Urothelium cell line (cell line): ENCODE data around the gene OPCML.

Source experiments
- DNase-seq: peaks from one replicate; pipeline ENCODE4 v3.0.0; 2011; ENCODE audit warnings: low spot score, mixed read lengths
- FAIRE-seq: peaks from 2 replicates; lab custom pipeline; 2011; peaks lifted over from hg19 to GRCh38; lab: Jason Lieb, UNC

Gene OPCML

GRCh38 chr11:133086518-133086917 lies 445.8 kb downstream of the OPCML start:
- FAIRE-seq (no peak), DNase-seq (no peak)

GRCh38 chr11:133082841-133083488 lies 449.3 kb downstream of the OPCML start:
- FAIRE-seq: no peak

GRCh38 chr11:133082453-133082781 lies 449.9 kb downstream of the OPCML start:
- no peak for FAIRE-seq
- DNase-seq: no peak

More at GRCh38 chr11:133082841-133083488, 449.3 kb downstream of the OPCML start:
- peak; percentile 82 for DNase-seq

- DNase-seq (no peak), FAIRE-seq (no peak)
Observed at GRCh38 chr11:133081730-133082452, 450.4 kb downstream of the OPCML start.

GRCh38 chr11:133081020-133081419 lies 451.3 kb downstream of the OPCML start:
- DNase-seq (no peak), FAIRE-seq (no peak)

- no peak for FAIRE-seq
Observed at GRCh38 chr11:133078591-133079404, 453.5 kb downstream of the OPCML start.

DNA sequence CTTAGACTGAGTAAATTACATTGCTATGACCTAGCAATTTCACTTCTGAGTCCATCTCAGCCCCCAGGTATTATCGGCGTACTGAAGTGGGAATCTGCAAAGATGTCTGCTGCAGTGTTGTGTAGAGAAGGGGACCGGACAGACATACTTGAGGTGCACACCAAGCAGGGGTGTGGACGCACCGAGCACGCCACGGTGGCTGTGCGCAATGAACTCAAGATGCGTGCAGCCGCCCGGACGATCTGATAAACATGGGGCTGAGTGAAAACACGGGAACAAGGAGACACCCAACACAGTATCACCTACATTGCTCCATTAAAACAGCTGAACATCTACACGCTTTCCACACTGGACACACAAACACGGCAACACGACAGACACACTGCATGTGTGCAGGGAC lies 454.3 kb downstream of the OPCML start:
- DNase-seq (no peak), FAIRE-seq (no peak)

More at GRCh38 chr11:133078591-133079404, 453.5 kb downstream of the OPCML start:
- peak; percentile 64 for DNase-seq

DNA sequence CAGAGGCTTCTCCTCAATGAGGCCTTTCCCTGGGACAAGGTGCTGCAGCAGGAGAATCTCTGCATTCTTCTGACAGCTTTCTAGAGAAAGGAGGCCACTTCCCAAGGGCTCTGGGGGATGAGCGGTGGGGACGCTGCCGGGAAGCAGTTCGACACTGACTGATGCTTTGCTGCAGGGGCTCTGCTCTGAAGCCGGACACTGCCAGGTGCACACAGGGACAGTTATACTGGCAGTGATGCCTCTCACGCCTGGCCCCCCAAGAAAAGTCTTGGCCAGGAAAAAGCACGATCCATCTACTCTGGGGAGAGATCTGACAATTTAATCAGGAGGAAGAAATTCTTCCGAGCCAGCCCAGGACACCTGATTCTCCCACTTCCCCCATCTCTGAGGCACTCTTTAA lies 456.9 kb downstream of the OPCML start:
- DNase-seq (no peak), FAIRE-seq (no peak)

GRCh38 chr11:133072858-133073582 lies 459.3 kb downstream of the OPCML start:
- FAIRE-seq: no peak
- no peak for DNase-seq

DNA sequence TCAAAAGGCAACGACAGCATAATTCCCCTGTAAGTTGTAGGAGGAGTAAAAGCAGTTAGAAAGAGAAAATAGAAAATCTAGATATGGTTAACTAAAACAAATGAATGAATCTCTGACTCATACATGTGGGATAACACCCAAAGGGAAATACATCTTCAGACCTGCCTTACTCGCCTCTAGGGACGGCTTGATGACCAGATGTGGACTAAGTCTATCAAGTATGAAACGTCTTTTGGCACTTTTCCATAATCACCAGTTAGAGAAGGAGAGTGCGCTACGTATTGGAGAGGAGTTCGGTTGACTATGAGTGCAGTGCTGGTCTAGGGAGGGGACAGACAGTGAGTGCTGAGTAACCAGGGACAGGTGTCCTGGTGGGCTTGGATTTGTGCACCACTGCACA lies 459.9 kb downstream of the OPCML start:
- no peak for FAIRE-seq
- DNase-seq: no peak

- FAIRE-seq (no peak), DNase-seq (no peak)
Observed at GRCh38 chr11:133070791-133071190, 461.5 kb downstream of the OPCML start.

- DNase-seq (no peak), FAIRE-seq (no peak)
Observed at GRCh38 chr11:133070021-133070713, 462.1 kb downstream of the OPCML start.

DNA sequence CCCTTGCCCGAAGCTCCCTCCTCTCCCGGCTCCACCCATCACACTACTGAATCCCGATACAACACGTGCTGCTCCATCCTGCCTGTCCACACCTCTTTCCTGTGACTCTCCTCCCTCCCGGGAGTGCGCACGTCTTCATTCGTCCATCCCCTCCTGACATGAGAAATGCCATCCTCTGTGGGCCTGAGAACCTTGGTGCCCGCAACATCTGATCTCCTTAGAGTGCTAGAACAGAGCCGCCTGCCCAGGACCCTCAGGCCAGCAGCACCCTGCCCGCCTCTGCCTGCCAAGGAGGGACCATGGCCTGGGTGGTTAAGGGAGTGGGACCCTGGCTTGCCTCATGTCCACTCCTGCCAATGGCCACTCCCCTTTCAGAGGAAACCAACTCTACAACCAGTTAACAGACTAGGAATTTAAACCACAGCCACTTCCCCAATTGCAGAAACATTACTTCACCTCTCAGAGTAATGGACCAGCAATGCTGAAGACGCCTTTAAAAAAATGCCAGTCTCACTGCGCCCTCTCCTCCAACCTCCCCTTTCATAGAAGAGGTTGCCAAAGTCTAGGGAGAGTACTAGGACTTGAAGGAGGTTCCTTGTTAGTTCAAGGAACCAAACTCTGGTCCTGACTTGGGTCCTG lies 466.3 kb downstream of the OPCML start:
- FAIRE-seq (no peak), DNase-seq (no peak)

GRCh38 chr11:133064961-133065360 lies 467.3 kb downstream of the OPCML start:
- DNase-seq (no peak), FAIRE-seq (no peak)

DNA sequence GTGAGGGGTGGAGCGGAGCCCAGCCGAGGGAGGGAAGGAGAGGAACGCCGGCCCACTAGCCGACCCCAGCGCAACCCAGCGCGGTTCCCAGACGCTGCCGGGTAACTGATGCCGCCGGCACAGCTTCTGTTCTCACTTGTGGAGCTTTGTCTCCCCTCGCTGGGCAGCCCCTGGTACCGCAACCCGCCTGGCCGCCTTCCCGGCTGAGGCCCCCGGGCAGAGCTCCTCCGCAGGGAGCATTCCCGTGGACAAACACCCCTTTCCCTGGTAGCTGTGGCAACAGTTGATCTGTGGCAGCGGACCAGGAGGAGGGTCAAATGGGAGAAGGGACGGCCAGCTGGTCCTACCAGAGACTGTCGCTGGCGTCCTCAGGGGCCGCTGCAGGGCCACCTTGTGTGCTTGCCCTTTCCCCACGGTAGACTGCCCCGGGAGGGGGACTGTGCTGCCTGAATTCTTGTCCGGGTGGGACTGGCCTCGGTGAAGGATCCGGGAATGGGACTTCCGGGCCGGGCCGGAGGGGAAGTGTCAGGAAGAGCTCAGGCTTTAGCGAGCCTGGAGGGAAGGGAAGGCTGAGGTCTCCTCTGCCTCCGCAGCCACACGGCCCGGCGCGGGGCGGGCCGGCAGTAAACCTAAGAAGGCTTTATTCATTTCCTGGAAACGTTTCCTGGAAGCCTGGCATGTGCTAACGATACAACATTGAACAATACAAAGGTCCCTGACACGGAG lies 468.0 kb downstream of the OPCML start:
- DNase-seq (peak; percentile 83), FAIRE-seq (no peak)

DNA sequence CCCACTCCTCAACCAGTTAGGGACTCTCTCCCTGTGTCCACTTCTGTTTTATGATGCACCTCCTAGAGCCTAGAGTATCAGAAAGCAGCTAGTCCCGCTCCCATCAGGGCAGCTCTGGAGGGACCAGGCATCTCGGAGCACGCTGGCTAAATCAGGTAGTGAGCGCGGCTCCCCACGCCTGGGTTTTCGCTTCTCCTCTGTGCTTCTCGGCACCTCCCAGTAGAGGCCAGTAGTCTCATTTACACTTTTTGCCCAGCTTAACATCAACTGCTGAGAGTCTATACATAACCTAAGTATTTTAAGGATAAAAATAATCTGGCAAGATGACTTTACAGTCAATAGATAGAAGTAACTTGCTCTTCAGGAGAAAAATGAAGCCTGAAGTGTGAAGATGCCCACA lies 473.8 kb downstream of the OPCML start:
- DNase-seq (no peak), FAIRE-seq (no peak)

GRCh38 chr11:133053124-133053776 lies 479.1 kb downstream of the OPCML start:
- DNase-seq (no peak), FAIRE-seq (no peak)

DNA sequence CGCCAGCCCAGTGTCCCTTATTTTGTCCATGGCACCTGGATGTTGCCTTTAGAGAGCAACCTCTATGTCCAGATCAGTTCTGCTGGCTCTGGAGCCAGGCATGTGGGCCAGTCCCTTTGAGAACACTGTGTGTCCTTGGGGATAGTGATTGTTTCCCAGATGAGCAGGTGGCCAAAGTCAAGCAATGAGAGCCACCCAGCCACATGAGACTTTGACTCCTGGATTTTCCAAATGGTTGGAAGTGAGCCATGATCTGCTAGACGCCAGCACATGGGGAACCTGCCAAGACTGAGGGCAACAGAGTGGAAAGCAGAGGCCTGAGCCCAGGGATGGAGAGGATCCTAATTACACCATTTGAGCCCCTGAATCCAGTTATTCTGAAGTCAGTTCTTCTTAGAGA lies 479.8 kb downstream of the OPCML start:
- DNase-seq (no peak), FAIRE-seq (no peak)
